ENCODE data around the gene MYBBP1A. TPM values are rescaled to one million over a fixed set of nuclear protein-coding genes. Genes with fewer than 3 reads are reported as not detected.

The MYBBP1A gene
- total and polyA plus RNA-seq, 12 donors, result 18.7 to 30.3 (median 23.4) TPM

DNA sequence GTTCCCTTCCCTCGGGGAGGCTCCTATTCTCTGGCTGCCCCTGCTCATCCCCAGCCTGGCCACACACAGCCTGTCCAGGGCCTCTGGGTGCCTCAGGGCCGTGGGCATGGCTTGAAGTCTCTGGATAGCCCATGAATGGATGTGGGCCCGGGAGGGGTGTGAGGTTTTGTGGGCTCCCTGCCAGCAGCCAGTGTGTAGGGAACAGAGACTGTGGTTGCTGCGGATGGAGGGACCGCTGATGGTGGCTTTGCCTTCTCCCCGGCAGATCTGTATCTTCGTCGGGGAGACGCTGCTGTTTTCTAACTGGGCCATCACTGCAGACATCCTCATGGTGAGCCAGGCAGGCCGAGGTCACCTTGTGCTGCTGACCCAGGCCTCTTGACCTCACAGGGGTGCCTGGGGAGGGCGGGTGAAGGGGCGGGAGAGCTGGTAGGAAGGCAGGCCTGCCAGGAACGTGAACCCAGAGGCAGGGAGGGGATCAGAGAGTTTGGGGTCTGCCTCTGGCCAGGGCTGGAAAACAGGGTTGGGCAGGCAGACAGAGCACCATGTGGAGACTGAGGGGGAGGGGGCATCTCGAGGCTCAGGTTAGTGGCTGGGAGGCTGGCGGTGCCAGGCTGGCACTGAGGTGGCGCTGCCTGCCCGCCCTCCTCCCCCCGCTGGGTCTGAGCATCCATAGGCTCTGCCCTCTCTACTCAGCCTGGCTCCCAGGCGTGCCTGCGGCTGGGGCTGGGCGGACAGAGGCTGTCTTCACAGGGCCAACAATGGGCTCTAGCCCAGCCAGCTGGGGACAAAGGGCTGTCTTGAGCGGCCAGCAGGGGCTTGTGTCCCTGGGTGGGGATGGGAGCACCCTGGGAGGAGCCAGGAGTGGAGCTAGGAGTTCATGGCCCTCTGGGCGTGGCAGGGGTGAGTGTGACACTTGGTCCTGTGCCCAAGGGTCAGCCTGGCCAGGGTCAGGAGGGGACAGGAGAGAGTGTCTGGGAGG lies 21.4 kb downstream of the MYBBP1A start:
- TF ChIP-seq, protein P1, sequence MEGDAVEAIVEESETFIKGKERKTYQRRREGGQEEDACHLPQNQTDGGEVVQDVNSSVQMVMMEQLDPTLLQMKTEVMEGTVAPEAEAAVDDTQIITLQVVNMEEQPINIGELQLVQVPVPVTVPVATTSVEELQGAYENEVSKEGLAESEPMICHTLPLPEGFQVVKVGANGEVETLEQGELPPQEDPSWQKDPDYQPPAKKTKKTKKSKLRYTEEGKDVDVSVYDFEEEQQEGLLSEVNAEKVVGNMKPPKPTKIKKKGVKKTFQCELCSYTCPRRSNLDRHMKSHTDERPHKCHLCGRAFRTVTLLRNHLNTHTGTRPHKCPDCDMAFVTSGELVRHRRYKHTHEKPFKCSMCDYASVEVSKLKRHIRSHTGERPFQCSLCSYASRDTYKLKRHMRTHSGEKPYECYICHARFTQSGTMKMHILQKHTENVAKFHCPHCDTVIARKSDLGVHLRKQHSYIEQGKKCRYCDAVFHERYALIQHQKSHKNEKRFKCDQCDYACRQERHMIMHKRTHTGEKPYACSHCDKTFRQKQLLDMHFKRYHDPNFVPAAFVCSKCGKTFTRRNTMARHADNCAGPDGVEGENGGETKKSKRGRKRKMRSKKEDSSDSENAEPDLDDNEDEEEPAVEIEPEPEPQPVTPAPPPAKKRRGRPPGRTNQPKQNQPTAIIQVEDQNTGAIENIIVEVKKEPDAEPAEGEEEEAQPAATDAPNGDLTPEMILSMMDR (IDR thresholded peaks at IDR 0.05), result peak in 1 of 9 donors; percentile 15
- intact Hi-C loops (cut with DNase I), result loop anchor here in 2 of 10 donors (10.0 kb wide), 1 partner anchor 109 kb away; no protein-coding TSS in a partner anchor
- H3K27ac ChIP-seq, result peak overlapping the region in 9 of 10 donors; percentile 41 to 88 (median 64)
- H3K4me3 ChIP-seq, result no peak overlapping the region
- WGBS, 2 donors, result 65 to 70% methylated on average over 23 of the region's 23 CpGs
- peak in 1 of 2 donors; percentile 49 for DNase-seq
- no peaks in the 10 kb centered on the region for H3K9me3 ChIP-seq
- peaks cover 0 to 16% (median 0%) of the 10 kb centered on the region in 9 donors for H3K36me3 ChIP-seq
- peak in 6 of 8 donors; percentile 7 to 16 (median 11) for ATAC-seq
- no peaks in the 10 kb centered on the region for H3K27me3 ChIP-seq
- peaks cover 27 to 100% (median 86%) of the 10 kb centered on the region in 9 donors for H3K4me1 ChIP-seq

DNA sequence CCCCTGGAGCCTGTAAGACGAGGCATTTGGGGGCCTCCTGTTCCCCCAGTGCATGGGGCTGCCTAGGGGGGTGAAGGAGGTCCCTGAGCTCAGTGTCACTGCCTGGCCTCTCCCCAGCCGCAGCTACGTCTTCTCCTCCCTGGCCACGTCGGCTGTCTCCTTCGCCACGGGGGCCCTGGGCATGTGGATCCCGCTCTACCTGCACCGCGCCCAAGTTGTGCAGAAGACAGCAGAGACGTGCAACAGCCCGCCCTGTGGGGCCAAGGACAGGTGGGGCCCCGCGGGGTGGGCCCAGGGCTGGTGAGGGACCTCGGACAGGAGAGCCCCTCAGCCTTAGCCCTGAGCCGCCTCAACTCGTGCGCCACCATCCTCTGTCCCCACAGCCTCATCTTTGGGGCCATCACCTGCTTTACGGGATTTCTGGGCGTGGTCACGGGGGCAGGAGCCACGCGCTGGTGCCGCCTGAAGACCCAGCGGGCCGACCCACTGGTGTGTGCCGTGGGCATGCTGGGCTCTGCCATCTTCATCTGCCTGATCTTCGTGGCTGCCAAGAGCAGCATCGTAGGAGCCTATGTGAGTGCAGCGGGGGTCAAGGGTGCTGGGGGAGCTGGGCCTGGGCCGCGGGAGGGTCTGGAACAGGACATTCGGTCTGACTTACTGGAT lies 22.2 kb downstream of the MYBBP1A start:
- TF ChIP-seq, protein P1 (IDR thresholded peaks at IDR 0.05), result no peak
- ATAC-seq, result no peak
- intact Hi-C loops (cut with DNase I), result loop anchor here in 2 of 10 donors (10.0 kb wide), 1 partner anchor 108 kb away; no protein-coding TSS in a partner anchor
- Histone ChIP-seq H3K4me3 (no peak overlapping the region), H3K9me3 (no peaks in the 10 kb centered on the region), H3K36me3 (peaks cover 0 to 9% (median 0%) of the 10 kb centered on the region in 9 donors), H3K27ac (peak overlapping the region in 9 of 10 donors; percentile 41 to 88 (median 70)), H3K27me3 (no peaks in the 10 kb centered on the region), H3K4me1 (peaks cover 23 to 97% (median 81%) of the 10 kb centered on the region in 9 donors)
- WGBS, 2 donors, result 91 to 92% methylated on average over 33 of the region's 33 CpGs
- no peak for DNase-seq

DNA sequence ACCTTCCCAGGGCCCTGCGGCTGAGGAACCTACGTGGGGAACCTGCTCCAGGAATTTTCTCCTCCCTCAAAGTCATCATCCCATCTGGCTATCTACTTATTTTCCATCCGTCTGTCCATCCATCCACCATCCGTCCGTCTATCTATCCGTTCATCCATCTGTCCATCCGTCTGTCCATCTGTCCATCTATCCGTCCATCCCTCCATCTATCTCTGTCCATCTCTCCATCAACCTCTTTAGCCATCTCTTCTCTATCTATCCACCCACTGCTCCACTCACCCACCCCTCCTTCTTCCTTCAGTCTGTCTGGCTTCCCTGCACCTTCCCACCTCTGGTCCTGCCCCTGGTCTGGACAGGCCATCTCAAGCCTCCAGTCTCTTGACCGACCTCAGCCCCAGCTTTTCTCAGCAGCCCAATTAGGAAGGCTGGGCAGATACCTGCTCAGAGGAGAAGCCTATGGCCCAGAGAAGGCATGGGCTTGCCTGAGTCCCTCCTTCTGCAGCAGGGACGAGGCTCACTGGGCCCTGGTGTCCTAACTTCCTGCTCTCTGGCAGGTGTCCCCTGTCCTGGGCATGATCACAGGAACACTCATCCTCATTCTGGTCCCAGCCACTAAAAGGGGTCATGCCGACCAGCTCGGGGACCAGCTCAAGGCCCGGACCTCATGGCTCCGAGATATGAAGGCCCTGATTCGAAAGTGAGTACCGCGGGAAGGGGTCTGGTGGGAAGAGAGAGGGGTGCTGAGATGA lies 23.0 kb downstream of the MYBBP1A start:
- WGBS, 2 donors, result 83 to 89% methylated on average over 17 of the region's 17 CpGs
- no peak for DNase-seq
- intact Hi-C loops (cut with DNase I), result loop anchor here in 2 of 10 donors (10.0 kb wide), 1 partner anchor 107 kb away; no protein-coding TSS in a partner anchor
- Histone ChIP-seq H3K27ac (peak overlapping the region in 8 of 10 donors; percentile 56 to 88 (median 72)), H3K9me3 (no peaks in the 10 kb centered on the region), H3K27me3 (no peaks in the 10 kb centered on the region), H3K4me3 (no peak overlapping the region), H3K36me3 (peaks cover 0 to 4% (median 0%) of the 10 kb centered on the region in 9 donors), H3K4me1 (peaks cover 17 to 96% (median 77%) of the 10 kb centered on the region in 9 donors)
- no peak for ATAC-seq
- TF ChIP-seq, protein P1 (IDR thresholded peaks at IDR 0.05), result no peak

Data from heart right ventricle (tissue), 16 donors.